Activated naive CD4-positive, alpha-beta T cell treated with Interleukin-2 at 50 U/mL for 16 hours (primary cell): Measurements from ENCODE around the gene CPA2.

ENCODE experiments used
- DNase-seq: peaks from one replicate; pipeline ENCODE4 v3.0.0-alpha.2; 2020

Gene CPA2

DNA sequence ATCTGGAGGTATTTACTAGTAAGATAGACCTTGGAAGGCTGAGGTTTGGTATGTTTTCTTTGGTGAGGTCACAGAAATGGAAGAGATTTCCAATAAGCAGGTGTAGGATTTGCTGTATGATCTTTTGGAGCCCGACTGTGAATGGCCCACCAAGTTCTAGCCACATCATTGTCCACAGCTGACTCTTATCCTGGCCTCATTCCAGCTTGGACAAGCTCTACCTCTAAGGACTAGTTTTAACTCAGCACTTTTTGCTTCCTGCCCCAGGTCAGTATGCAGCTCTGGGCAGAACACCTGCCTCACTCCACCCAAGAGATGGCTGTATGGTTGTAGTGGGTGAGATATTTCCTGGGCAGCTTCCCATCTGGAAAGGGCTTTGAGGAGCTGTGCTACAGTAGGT is 20.2 kb downstream of the CPA2 start:
- DNase-seq, result no peak

DNA sequence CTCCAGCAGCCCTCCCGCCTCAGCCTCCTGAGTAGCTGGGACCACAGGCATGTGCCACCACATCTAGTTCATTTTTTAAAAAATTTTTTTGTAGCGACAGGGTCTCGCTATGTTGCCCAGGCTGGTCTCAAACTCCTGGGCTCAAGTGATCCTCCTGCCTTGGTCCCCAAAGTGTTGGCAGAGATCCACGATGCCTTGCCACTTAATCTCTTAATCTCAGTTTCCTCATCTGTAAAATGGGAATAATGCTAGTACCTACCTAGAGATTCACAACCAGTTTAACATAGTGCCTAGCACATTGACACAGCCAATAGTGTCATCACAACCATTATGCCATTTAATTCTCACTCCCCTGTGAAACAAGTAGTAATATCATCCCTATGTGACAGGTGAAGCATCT is 21.5 kb downstream of the CPA2 start:
- no peak for DNase-seq

DNA sequence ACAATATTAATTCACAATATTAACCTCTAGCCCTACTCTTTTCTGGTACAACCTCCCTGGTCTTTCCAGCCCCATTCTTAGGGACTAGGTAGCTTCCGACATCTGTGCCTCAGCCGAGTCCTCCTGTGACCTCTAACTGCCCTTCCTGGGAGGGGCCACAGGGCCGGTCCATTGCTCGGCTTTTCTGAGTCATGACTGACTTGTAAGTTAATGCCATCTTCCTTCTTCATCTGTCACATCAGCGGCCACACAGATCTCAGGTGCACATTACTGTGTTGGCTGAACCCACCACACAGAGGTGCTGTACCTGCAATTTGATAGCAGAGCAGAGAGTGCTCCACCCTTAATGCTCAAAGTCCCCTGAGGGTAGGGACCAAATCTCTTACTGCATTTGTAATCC is 22.2 kb downstream of the CPA2 start:
- no peak for DNase-seq

DNA sequence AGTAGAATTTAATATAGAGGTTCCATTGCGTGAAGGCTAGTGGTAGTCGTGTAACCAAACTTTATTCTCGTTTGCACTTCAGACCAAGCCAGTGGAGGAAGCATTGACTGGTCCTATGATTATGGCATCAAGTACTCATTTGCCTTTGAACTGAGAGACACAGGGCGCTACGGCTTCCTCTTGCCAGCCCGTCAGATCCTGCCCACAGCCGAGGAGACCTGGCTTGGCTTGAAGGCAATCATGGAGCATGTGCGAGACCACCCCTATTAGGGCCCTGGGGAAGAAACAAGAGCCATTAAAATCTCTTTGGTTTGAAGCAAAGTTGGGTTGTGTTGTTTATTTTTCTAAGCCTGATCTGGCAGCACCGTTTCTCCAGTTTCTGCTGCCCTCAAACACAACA is 22.8 kb downstream of the CPA2 start:
- DNase-seq, result no peak

DNA sequence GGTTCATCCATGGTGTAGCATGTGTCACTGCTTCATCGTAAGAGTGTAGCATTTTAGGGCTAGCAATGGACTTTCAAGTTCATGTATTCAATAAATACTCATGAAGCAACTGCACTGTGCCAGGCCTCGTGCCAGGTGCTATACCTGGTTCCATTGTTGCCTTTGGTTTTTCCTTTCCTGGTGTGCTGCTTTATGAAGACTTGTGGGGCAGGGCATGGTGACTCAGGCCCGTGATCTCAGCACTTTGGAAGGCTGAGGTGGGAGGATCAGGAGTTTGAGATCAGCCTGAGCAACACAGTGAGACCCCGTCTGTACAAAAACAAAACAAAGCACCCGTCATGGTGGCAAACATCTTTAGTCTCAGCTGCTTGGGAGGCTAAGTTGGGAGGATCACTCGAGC is 24.1 kb downstream of the CPA2 start:
- DNase-seq, result no peak

DNA sequence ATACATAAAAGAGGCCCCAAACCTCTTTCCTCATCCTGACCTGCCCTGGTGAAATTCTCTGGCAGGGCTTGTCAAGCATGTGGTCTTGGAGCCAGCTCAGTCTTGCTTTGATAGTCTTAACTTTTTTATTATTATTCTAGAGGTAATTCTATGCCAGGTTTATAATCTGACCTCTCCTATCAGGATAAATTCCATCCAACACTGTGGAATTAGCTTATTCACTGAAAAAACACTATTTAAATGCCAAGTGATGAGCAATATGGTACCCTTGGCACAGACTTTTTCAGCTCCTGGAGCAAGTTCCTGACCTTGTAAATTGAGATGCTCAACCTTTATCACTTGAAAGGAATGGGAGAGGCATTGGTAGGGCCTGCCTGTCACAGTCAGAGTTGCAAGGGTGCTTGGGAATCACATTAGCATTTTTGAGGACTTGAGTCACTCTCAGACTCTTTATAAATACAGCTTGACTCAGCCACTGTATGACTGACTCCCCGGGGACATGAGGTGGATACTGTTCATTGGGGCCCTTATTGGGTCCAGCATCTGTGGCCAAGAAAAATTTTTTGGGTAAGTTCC is 26.1 kb downstream of the CPA2 start, which contains the start of gene CPA4:
CPA4 (plus strand) TSS at position 480 of the 576 bp plus-strand sequence; CDS start at position 500, 20 bp downstream.
- no peak for DNase-seq

DNA sequence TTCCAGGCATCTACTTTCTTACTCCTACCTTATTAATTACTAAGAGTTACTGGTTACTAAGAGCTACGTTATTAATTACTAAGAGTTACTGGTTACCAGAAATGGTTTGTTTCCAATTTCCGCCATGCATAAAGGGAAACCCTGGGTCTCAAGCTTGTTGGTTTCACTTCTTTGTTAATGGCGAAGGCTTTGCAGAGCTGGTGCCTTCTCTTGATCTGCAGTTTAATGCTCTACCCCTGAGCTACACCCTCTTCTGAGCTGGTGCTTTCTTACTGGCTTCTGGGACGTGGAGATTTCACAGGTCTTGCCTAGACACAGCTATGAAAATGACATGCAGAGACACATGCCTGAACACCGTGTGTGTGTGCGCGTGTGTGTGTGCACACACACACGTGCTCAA is 26.9 kb downstream of the CPA2 start:
- no peak for DNase-seq

DNA sequence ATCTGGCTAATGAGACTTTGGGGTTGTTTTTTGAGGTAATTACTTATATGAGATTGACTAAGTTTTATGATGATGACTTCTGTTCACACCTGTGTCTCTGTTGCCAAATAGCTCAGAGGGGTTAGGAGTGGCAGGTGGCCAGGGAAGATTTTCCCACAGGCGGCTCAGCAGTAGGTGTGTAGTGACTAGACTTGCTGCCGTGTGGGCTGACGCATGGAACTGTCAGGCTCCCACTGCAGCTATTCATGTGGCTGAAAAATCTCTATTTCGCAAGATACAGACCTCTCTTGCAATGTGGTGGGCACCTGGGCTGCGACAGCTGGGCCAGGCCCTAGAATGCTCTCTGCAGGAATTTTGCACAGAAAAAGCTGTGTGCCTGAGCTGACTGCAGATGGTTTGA is 27.7 kb downstream of the CPA2 start:
- no peak for DNase-seq

DNA sequence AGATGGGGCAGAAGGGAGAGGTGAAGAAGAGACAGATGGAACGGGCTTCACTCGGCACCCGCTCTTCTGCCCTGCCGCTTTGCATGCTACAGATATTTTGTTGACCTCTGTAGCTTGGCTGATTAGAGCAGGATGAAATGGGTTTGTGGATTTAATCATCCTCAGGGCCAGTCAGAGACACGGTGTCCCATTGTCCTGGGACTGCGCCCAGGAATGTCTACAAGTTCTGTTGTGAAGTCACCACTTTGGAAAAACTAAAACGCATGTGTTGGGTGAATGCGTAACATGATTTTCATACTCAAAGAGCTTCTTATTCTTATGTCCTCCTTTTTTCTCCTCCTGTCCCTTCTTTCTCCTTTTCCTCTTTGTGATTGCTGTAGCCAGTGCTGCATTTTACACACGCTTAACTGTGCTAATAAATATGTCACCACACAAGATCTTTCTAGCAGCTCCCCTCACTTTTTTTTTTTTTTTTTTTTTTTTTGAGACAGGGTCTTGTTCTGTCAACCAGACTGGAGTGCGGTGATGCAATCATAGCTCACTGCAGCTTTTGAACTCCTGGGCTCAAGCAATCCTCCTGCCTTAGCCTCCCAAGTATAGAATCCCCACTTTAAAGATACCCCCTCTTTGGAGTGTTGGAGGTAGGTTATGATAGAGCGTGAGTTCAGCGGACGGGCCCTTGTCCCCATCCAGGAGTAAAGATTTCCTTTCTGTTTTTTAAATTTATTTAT is 29.7 kb downstream of the CPA2 start:
- no peak for DNase-seq

DNA sequence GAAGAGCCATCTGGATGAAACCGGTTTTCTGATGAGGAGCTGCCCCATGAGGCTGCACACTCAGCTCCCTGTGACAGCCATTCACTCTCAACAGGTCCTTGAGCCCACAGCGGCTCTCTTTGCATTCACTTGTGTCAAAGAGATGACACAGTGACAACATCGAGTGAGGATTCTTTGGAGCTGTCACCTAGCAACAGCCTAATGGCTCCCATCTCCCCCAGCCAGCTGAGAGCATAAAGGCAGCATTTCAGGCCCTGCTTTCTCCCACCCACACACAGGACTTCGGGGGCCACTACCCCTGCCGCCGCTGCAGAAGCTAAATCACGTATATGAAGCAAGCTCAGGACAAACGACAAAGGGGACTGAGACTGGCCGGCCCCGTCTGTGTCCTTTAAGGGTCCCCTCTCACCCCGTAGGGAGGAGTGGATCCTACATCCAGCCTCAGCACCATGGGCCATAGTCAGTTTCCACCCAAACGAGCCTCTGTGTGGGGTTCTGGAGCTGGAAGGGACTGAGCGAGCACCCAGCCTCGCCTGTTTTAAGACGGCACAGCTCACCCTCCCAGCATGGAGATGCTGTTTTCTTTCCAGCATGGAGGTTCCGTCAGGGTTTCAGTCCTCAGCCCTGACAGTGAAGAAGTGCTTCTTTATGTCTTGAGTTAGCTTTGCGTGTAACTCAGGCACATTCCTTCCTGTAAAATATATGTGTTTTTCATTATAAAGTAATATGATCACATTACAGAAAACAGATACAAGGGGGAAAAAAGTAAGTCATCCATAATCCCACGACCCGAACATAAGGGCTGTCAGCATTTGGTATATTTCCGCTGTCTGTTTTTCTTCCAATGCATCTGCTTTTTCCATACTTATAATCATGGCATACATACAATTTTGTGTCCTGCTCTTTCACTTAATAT is 31.2 kb downstream of the CPA2 start:
- DNase-seq, result no peak

DNA sequence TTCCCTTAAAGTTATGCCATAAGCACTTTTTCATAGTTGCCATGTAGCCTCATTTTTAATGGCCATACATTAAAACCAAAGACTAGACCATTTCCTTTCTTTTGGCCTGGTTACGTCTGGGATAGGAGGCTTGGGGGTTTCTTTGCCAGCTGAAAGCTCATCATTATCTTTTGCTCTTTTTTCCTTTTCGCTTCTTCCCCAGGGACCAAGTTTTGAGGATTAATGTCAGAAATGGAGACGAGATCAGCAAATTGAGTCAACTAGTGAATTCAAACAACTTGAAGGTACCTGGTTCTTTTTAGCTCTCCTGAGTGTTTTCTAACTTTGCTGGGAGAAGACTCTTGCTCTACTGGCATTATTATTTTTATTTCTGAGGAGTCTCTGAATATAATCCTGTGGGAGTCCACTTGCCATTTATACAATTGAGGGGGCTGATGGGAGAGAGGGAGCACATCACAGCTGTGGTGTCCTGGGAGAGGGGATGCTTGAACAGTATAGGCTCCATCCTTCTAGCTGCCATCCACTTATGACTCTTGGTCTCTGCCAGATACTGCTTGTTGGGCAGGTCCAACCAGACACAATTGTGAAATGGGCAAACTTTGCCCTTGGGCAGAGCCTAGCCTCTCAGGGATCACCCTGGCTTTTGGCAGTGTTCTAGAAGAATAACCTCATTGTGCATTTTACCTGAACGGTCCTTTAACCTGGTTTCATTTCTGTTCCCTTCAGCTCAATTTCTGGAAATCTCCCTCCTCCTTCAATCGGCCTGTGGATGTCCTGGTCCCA is 32.1 kb downstream of the CPA2 start:
- DNase-seq, result no peak

DNA sequence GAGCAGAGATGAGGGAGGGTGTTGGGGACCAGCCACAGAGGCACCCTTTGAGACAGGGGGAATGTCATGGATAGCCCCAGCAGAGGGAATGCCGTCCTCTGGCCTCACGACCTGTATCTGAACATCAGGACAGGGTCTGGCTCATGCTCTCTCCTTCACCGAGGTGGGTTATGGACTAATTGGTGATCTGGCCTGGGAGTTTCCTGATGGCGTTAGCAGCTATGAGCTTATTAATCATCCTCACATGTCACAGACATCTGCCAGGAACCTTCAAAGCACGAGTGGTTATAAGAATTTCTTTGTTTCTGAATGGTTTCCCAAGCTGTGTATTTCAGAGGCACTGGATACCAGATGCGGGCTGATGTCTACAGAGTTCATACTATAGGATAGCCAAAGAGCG is 33.2 kb downstream of the CPA2 start:
- DNase-seq, result no peak

DNA sequence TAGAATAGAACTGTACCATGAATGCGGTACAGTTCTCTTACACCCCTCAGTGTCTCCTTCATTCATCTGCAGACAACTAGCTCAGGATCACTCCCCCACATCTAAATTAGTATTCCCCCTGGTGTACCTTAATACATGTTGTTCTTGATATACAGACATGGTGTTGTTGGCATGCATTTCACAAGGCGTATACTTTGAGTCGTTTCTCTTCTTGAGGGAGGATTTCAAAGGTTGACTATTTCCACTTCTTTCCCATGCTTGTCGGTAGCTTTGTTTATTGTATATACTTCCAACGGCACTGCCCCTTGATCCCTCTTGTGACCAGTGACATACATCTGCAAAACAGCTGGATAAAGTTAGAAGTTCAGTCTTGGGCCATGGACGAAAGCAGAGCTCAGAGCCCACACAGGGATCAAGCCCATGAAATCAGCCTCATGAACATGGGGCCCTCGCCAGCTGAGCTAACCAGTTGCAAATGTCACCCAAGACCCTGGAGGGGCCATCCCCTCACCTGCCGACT is 34.9 kb downstream of the CPA2 start:
- DNase-seq, result no peak

DNA sequence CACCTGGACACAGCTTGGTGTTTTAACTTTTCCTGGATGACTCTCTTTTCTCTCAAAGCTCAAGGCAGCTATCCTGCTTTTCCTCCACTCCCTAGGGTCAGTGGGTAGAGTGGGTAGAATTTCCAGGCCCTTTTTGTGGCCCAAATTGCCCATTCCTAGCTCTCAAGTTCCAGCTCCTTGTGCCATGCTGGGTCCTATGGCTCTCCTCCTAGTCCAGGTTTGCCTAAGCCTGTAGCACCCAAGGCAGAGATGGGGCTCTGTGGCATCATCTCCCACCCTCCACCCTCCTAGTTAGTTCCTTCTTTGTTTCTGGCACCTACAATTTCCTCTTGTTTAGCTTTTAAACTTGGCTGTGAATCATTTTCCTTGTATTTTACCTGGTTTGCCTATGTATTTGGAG is 36.0 kb downstream of the CPA2 start:
- no peak for DNase-seq

DNA sequence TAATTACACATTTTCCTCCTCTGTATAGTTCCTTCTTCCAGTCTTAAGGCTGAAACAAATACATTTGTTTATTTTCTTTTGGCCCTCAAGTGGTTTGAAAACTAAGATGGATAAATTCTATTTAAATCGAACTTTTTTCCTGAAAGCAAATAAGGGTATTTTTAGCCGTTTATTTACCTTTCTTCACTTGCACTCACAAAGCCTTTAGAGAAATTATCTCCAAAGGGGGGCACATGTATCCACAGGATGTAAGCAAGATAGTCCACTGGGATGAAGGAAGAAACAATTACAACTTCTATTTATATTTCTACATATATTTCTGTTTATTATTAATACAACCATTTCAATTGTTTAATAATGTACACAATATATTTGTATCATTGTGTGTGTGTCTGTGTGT is 36.5 kb downstream of the CPA2 start:
- no peak for DNase-seq

DNA sequence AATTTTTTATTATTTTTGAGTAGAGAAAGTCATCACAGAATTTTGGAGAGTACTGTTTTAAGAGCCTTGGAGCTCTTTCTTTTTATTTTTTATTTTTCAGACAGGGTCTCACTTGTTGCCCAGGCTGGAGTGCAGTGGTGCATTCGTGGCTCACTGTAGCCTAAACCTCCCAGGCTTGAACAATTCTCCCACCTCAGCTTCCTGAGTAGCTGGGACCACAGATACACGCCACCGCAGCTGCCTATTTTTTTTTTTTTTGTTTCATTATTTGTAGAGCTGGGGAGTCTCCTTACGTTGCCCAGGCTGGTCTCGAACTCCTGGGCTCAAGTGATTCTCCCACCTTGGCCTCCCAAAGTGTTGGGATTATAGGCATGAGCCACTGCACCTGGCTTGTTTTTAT is 36.9 kb downstream of the CPA2 start:
- no peak for DNase-seq

DNA sequence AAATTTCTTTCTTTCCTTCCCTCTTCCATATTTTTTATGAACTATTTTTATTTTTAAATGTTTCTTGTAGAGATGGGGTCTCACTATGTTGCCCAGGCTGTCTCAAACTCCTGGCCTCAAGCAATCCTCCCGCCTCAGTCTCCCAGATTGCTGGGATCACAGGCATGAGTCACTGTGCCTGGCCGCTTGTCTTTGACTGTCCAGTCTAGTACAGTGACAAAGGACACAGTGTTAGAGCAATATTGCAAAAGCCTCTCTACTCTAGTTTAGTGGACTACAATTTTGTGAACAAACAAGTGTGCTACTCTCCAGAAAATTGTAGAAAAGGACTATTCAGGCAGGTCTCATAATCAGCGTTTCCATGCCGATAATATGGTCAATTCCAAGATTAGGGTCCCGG is 37.3 kb downstream of the CPA2 start:
- no peak for DNase-seq

DNA sequence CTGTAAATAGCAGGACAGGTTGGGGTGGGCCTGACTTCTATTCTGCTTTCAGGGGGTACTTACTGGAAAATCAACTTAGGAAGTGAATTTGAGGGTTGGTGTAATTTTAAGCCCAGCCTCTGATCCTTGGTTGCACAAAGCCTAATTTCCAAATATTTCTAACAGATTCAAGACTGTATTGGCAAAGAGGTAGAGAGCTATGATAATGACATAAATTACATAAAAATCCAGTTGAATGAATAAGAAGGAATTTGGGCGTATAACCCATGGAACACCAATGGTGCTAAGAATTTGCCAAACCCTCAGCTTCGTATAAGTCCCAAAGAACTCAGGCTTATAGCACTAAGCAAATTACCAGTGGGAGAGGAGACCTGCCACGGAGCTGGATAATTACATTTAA is 38.2 kb downstream of the CPA2 start:
- no peak for DNase-seq

DNA sequence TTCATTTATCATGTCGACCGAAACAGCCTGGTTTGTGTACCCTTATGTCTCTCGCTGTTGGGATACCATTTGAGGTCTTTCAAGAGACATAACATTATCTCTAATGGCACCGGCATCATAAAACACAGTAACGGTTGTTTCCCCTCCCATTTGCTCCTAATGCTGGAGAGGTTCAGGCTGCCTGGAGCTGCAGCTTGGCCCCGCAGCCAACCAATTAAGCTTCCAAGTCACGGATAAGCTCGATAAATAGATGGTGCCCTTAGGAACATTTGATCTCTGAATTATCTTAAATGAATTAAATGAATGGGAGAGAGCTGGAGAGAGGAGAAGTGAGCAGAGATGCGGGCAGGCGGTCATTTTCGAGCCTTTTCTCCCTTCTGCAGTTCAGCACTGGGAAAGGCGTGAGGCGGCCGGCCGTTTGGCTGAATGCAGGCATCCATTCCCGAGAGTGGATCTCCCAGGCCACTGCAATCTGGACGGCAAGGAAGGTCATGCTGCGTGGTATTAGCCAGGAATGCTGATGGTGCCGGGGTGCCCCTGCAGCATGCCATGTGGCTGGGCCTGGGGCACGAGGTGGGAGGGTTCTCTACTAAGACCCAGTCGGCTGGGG is 38.9 kb downstream of the CPA2 start:
- no peak for DNase-seq

DNA sequence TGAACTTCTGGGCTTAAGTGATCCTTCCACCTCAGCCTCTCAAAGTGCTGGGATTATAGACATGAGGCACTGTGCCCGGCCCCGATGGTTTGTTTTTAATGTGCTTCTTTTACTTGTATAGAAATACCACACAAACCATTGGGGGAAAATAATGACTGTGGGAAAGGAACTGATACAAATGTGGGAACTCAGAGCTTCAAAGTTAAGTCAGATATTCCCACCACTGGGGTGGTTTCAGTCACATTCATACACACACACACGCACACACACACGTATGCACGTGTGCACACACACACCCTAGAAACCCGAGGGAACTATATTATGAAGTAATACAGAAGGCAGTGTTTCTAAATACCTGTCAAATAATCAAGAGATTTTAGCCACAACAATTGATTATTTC is 43.3 kb downstream of the CPA2 start:
- no peak for DNase-seq

DNA sequence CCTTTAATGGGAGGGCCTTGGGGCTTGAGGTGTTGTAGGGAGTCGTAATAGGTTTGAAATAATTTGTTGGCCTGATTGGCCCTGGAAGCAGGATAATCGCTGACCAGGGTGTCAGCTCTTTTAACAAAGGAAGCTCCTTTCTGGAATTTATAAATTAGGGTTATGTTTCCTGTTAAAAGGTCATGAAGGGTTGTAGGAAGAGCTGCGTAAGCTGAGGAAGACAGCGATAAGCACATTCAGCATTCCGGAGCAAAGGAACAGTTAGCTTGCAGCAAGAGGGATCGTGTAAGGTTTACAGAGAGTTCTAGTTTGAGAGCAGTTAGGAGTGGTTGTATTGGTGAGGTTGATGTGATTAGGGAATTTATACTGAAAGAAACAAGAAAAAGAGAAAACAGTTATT is 47.6 kb downstream of the CPA2 start:
- no peak for DNase-seq

DNA sequence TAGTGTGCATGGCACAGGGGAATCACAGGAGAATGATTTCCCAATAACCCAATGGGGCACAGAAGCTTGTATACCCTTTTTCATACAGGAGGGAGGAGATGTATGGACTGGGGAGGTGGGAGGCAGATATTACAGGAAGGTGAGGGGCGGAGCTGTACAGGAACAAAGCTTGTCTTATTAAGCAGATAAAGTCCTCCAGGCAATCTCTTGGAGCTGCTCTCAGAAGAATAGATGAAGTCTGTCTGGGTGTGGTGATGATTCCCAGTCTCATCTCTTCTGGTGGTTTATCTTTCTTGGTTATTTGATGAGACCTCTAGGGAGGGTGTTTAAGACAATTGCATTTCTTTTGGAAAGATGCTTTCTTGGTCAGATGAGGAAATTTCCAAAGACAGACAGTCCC is 52.9 kb downstream of the CPA2 start:
- no peak for DNase-seq
